Vagina (tissue), 2 donors: ENCODE data around the gene STH. TPM values are rescaled to one million over a fixed set of nuclear protein-coding genes. Genes with fewer than 3 reads are reported as not detected.

ENCODE experiments used
- DNase-seq, 2 donors: peaks; one replicate each; pipeline ENCODE4 v3.0.0-alpha.2; 2017; ENCODE audit errors: extremely low spot score in 2 of 2
- H3K27ac ChIP-seq: fragments of 200-600 bp; sonication (generic); one replicate; pipeline ENCODE4 v1.5.1; 2019
- H3K27me3 ChIP-seq: fragments of 200-600 bp; sonication (generic); one replicate; pipeline ENCODE4 v1.5.1; 2019
- H3K36me3 ChIP-seq, 2 donors: fragments of 200-600 bp; sonication (generic); one replicate each; pipeline ENCODE4 v1.5.1; 2017 to 2019
- H3K4me1 ChIP-seq: fragments of 200-600 bp; sonication (generic); one replicate; pipeline ENCODE4 v1.5.1; 2019
- H3K4me3 ChIP-seq, 2 donors: fragments of 200-600 bp; sonication (generic); 1 replicate in 1 of 2; 2 replicates in 1 of 2; pipeline ENCODE4 v1.5.1; 2016 to 2019
- H3K9me3 ChIP-seq: fragments of 200-600 bp; sonication (generic); one replicate; pipeline ENCODE4 v1.5.1; 2019
- CTCF ChIP-seq, 3 experiments: fragments of 450-650 bp in 2 of 3; fragments of 200-600 bp in 1 of 3; sonication (generic) in 1 of 3; IDR thresholded peaks; one replicate each; pipeline ENCODE4 v1.5.1; 2017 to 2019; ENCODE audit warnings: antibody characterized with exemption in 3 of 3, mild to moderate bottlenecking in 2 of 3, moderate library complexity in 2 of 3
- POLR2A ChIP-seq, 2 donors: fragments of 450-650 bp; IDR thresholded peaks; one replicate each; pipeline ENCODE4 v1.6.1; 2017; ENCODE audit warnings: antibody characterized with exemption in 2 of 2, mild to moderate bottlenecking in 2 of 2, moderate library complexity in 2 of 2
- POLR2AphosphoS5 ChIP-seq, 2 donors: sonication (generic); formaldehyde crosslinking; IDR thresholded peaks; one replicate each; pipeline ENCODE4 v1.9.0; 2017; ENCODE audit warnings: antibody characterized with exemption in 2 of 2, mild to moderate bottlenecking in 2 of 2, low read depth in 1 of 2; ENCODE audit not compliant: insufficient read depth in 1 of 2
- intact Hi-C: fragments of 100-400 bp; cut with DNase I; formaldehyde crosslinking; loops from one replicate; pipeline ENCODE4 v1.15.1; 2023
- total RNA-seq: library from RNA; depleted of rRNA; stranded (reverse); fragments of >200 nt; gene quantifications from one replicate; pipeline ENCODE4 v1.2.3, GENCODE V29; 2016

STH gene
- total RNA-seq, 1 donor from 2014 or later: not detected

GRCh38 chr17:45984368-45984767, 14.7 kb upstream of the STH start:
- Histone ChIP-seq H3K27me3 (no peaks in the 10 kb centered on the region), H3K4me3 (no peak overlapping the region), H3K27ac (no peak overlapping the region), H3K36me3 (no peaks in the 10 kb centered on the region), H3K4me1 (no peaks in the 10 kb centered on the region), H3K9me3 (no peaks in the 10 kb centered on the region)
- intact Hi-C loops: no loop called here
- TF ChIP-seq POLR2AphosphoS5 (IDR thresholded peaks at IDR 0.05; ENCODE audit: insufficient read depth in 1 of 2, low read depth in 1 of 2): no peak
- TF ChIP-seq POLR2A (IDR thresholded peaks at IDR 0.05): no peak
- TF ChIP-seq CTCF (IDR thresholded peaks at IDR 0.05): no peak
- DNase-seq: no peak

GRCh38 chr17:45985447-45985846, 13.6 kb upstream of the STH start:
- Histone ChIP-seq H3K9me3 (no peaks in the 10 kb centered on the region), H3K4me1 (no peaks in the 10 kb centered on the region), H3K4me3 (no peak overlapping the region), H3K36me3 (no peaks in the 10 kb centered on the region), H3K27ac (no peak overlapping the region), H3K27me3 (no peaks in the 10 kb centered on the region)
- DNase-seq: no peak
- intact Hi-C loops: no loop called here
- TF ChIP-seq CTCF (IDR thresholded peaks at IDR 0.05) (no peak), POLR2AphosphoS5 (IDR thresholded peaks at IDR 0.05; ENCODE audit: insufficient read depth in 1 of 2, low read depth in 1 of 2) (no peak), POLR2A (IDR thresholded peaks at IDR 0.05) (no peak)

GRCh38 chr17:45986056-45986455, 13.0 kb upstream of the STH start:
- intact Hi-C loops: no loop called here
- Histone ChIP-seq H3K27ac (no peak overlapping the region), H3K4me1 (no peaks in the 10 kb centered on the region)

GRCh38 chr17:45987706-45988105, 11.3 kb upstream of the STH start:
- Histone ChIP-seq H3K4me1 (no peaks in the 10 kb centered on the region), H3K27me3 (no peaks in the 10 kb centered on the region), H3K9me3 (no peaks in the 10 kb centered on the region), H3K4me3 (no peak overlapping the region), H3K36me3 (no peaks in the 10 kb centered on the region), H3K27ac (no peak overlapping the region)
- intact Hi-C loops: no loop called here
- no peak for TF ChIP-seq CTCF (IDR thresholded peaks at IDR 0.05)
- TF ChIP-seq POLR2A (IDR thresholded peaks at IDR 0.05): no peak
- TF ChIP-seq POLR2AphosphoS5 (IDR thresholded peaks at IDR 0.05; ENCODE audit: insufficient read depth in 1 of 2, low read depth in 1 of 2): no peak
- no peak for DNase-seq

More at GRCh38 chr17:45986056-45986455, 13.0 kb upstream of the STH start:
- no peaks in the 10 kb centered on the region for H3K36me3 ChIP-seq
- DNase-seq: no peak
- no peaks in the 10 kb centered on the region for H3K9me3 ChIP-seq
- no peak overlapping the region for H3K4me3 ChIP-seq
- no peaks in the 10 kb centered on the region for H3K27me3 ChIP-seq
- TF ChIP-seq CTCF (IDR thresholded peaks at IDR 0.05) (no peak), POLR2AphosphoS5 (IDR thresholded peaks at IDR 0.05; ENCODE audit: insufficient read depth in 1 of 2, low read depth in 1 of 2) (no peak), POLR2A (IDR thresholded peaks at IDR 0.05) (no peak)

- Histone ChIP-seq H3K27ac (no peak overlapping the region), H3K4me3 (no peak overlapping the region), H3K36me3 (no peaks in the 10 kb centered on the region), H3K4me1 (no peaks in the 10 kb centered on the region), H3K27me3 (no peaks in the 10 kb centered on the region), H3K9me3 (no peaks in the 10 kb centered on the region)
- intact Hi-C loops: no loop called here
- TF ChIP-seq POLR2AphosphoS5 (IDR thresholded peaks at IDR 0.05; ENCODE audit: insufficient read depth in 1 of 2, low read depth in 1 of 2) (no peak), POLR2A (IDR thresholded peaks at IDR 0.05) (no peak)
- DNase-seq: no peak
These were observed 9.3 kb upstream of the STH start for GRCh38 chr17:45989759-45990158.
